ENCODE results near the gene YLPM1. TPM values are rescaled to one million over a fixed set of nuclear protein-coding genes. Genes with fewer than 3 reads are reported as not detected.
A peak's percentile ranks its signal among the peaks of the same experiment; 100 is the strongest.

YLPM1 gene
- total RNA-seq, 2 experiments from 2014 or later: 46.5 to 47.0 TPM

DNA sequence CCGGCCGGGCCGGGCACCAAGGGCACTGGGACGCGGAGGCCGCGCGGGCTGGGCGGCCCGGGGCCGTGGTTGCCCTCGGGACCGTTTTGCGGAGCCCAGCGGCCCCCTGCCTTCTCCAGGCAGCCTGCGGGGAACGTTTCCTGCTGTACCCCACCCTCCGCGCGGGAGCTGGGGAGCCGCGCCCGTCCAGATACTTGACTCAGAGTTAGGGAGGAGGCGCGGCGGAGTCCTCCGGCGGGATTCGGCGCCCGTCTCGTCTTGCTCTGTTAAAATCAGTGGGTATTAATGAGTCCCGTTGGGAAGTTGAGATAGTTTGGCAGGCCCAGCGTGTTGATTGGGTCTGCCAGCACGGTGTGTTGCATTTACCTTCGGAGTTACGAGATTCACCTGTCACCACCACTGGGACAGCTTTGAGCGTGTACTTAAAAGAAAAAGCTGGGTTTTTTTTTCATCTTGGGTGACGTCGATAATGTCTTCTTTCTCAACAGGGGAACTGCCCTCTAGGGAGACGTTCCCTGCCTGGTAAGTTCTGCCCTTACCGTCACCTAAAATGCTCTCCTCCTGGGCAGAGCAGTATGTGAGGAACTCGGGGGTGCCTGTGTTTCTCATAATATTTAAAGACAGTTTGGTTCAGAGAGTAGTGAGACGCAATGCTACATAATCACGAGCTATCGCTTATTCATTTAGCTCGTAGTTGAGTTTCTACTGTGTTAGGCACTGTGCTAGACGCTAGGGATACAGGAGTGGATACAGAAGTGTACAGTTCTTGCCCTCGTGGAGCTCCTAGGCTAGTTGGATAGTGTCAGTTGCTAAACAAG lies 119.2 kb downstream of the YLPM1 start:
- CTCF ChIA-PET: interaction anchor here (0.8 to 6.3 kb wide), 9 partner anchors 11 to 250 kb away, joined by 3 to 38 read pairs (median 4); no protein-coding TSS in a partner anchor
- DNase-seq: peak; percentile 70
- Mint-ChIP-seq H3K36me3 (ENCODE audit: low read depth) (peaks cover 13% of the 10 kb centered on the region), H3K27me3 (ENCODE audit: low read depth) (no peaks in the 10 kb centered on the region), H3K27ac (peak overlapping the region; percentile 94), H3K4me3 (peak overlapping the region; percentile 91), H3K4me1 (ENCODE audit: low read depth) (peaks cover 64% of the 10 kb centered on the region), H3K9me3 (no peaks in the 10 kb centered on the region)
- intact Hi-C loops (cut with micrococcal nuclease): loop anchor here (5.0 kb wide), 1 partner anchor 390 kb away; the partner anchor contains the start of genes ISCA2 and NPC2

Other genes with a start within 250 kb of the YLPM1 start
- under 1 TPM; 0.32 to 0.55 TPM for gene LTBP2, start 151.1 kb upstream of the YLPM1 start, total RNA-seq
- gene AREL1, start 50.2 kb upstream of the YLPM1 start, total RNA-seq: 10 to 100 TPM; 29.1 to 29.5 TPM
- 10 to 100 TPM; 83.8 to 87.5 TPM for gene FCF1, start 50.2 kb upstream of the YLPM1 start, total RNA-seq
- under 1 TPM; 0.07 to 0.41 TPM for gene PROX2, start 112.8 kb downstream of the YLPM1 start, total RNA-seq
- 100 to 1,000 TPM; 126 to 132 TPM for gene DLST, start 118.6 kb downstream of the YLPM1 start, total RNA-seq
- 1 to 10 TPM; 4.5 to 6.8 TPM for gene RPS6KL1, start 159.9 kb downstream of the YLPM1 start, total RNA-seq
- under 1 TPM in 1 of 2 experiments, not detected in 1; 0.10 TPM for gene PGF, start 192.3 kb downstream of the YLPM1 start, total RNA-seq
- gene EIF2B2, start 239.6 kb downstream of the YLPM1 start, total RNA-seq: 10 to 100 TPM; 64.8 to 65.4 TPM

Measured in activated naive CD4-positive, alpha-beta T cell treated with anti-CD3 and anti-CD28 coated beads for 36 hours (primary cell).